ENCODE measurements around the gene PTGR1.
"Not testable (repeated sequence)": the region's sequence is repeated elsewhere in the genome, so short reads cannot be mapped to it uniquely, and the experiment has no call there.

The PTGR1 gene

GRCh38 chr9:111572950-111573604, 26.4 kb downstream of the PTGR1 start:
- H3K9me3 Mint-ChIP-seq: peaks cover 23% of the 10 kb centered on the region
- no peak for DNase-seq
- H3K36me3 Mint-ChIP-seq (ENCODE audit: low read depth): peaks cover 96% of the 10 kb centered on the region
- TF ChIP-seq, protein P1, sequence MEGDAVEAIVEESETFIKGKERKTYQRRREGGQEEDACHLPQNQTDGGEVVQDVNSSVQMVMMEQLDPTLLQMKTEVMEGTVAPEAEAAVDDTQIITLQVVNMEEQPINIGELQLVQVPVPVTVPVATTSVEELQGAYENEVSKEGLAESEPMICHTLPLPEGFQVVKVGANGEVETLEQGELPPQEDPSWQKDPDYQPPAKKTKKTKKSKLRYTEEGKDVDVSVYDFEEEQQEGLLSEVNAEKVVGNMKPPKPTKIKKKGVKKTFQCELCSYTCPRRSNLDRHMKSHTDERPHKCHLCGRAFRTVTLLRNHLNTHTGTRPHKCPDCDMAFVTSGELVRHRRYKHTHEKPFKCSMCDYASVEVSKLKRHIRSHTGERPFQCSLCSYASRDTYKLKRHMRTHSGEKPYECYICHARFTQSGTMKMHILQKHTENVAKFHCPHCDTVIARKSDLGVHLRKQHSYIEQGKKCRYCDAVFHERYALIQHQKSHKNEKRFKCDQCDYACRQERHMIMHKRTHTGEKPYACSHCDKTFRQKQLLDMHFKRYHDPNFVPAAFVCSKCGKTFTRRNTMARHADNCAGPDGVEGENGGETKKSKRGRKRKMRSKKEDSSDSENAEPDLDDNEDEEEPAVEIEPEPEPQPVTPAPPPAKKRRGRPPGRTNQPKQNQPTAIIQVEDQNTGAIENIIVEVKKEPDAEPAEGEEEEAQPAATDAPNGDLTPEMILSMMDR (IDR thresholded peaks at IDR 0.05): no peak
- H3K27me3 Mint-ChIP-seq (ENCODE audit: low read depth, poor library complexity): peaks cover 4% of the 10 kb centered on the region
- H3K4me3 Mint-ChIP-seq: no peak overlapping the region
- peaks cover 8% of the 10 kb centered on the region for H3K4me1 Mint-ChIP-seq
- H3K27ac Mint-ChIP-seq: peak overlapping the region; percentile 78

DNA sequence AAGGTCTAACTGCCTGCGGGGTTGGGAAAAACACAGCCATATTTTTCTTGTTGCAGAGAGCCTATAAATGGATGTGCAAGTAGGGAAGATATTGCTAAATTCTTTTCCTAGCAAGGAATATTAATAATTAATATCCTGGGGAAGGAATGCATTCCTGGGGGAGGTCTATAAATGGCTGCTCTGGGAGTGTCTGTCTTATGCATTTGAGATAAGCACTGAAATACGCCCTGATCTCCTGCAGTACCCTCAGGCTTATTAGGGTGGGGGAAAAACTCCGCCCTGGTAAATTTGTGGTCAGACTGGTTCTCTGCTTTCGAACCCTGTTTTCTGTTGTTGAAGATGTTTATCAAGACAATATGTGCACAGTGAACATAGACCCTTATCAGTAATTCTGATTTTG, 31.3 kb downstream of the PTGR1 start:
- not testable (repeated sequence) for DNase-seq; H3K27ac Mint-ChIP-seq; H3K27me3 Mint-ChIP-seq (ENCODE audit: low read depth, poor library complexity); H3K4me1 Mint-ChIP-seq; H3K4me3 Mint-ChIP-seq
- peaks cover 43% of the 10 kb centered on the region for H3K9me3 Mint-ChIP-seq
- H3K36me3 Mint-ChIP-seq (ENCODE audit: low read depth): peaks cover 98% of the 10 kb centered on the region

- H3K9me3 Mint-ChIP-seq: peaks cover 43% of the 10 kb centered on the region
- no peak overlapping the region for H3K27ac Mint-ChIP-seq
- TF ChIP-seq, protein P1 (IDR thresholded peaks at IDR 0.05): no peak
- no peak for DNase-seq
- H3K4me3 Mint-ChIP-seq: no peak overlapping the region
- H3K4me1 Mint-ChIP-seq: no peaks in the 10 kb centered on the region
- H3K27me3 Mint-ChIP-seq (ENCODE audit: low read depth, poor library complexity): peaks cover 7% of the 10 kb centered on the region
- H3K36me3 Mint-ChIP-seq (ENCODE audit: low read depth): peaks cover 98% of the 10 kb centered on the region
These were observed 33.2 kb downstream of the PTGR1 start for GRCh38 chr9:111566234-111566633.

DNA sequence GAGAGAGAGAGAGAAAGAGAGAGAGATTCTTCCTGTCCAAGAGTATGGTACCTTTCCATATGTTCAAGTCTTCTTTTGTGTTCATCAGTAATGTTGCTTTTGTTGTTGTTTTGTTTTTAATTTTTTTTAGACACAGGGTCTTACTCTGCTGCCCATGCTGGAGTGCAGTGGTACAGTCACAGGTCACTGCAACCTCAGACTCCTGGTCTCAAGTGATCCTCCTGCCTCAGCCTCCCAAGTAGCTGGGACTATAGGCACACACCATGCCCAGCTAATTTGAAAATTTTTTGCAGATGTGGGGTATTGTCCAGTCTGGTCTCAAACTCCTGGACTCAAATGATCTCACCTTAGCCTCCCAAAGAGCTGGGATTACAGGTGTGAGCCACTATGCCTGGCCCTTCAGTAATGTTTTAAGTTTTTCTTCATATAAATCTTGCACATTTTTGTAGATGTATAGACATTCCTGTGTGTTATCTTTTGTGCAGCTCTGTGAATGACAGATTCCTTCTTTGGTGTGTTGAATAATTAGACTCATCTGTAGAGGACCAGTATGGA, 38.2 kb downstream of the PTGR1 start:
- no peak overlapping the region for H3K4me3 Mint-ChIP-seq
- H3K27me3 Mint-ChIP-seq (ENCODE audit: low read depth, poor library complexity): peaks cover 4% of the 10 kb centered on the region
- peaks cover 24% of the 10 kb centered on the region for H3K9me3 Mint-ChIP-seq
- no peaks in the 10 kb centered on the region for H3K4me1 Mint-ChIP-seq
- no peak overlapping the region for H3K27ac Mint-ChIP-seq
- peaks cover 86% of the 10 kb centered on the region for H3K36me3 Mint-ChIP-seq (ENCODE audit: low read depth)
- TF ChIP-seq, protein P1 (IDR thresholded peaks at IDR 0.05): no peak
- DNase-seq: no peak

DNA sequence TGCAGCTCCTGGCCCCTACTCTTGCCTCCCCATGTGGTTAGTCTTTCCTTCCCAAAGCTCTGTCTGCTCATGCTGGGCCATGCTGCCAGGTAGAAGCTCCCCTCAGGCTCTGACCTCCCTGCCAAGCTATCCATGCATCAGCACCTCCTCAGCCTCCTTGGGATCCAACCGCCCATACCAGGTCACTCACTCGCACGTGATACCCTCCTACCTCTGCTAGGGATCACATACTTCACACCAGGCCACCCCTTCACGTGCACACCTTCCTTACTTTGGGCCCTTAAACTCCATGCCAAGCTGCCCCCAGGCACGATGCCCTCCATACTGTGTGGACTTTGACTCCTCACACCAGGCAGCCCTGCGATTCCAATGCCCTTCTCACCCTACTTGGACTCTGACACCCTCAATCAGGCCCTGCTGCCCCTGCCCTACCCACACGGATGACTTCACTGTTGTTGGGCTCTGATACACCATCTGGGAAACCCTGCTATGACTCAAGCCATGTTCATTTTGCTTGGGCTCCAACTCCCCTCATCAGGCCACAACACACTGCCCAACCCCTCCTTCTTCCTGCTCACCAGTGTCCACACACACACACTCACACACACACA, 40.3 kb downstream of the PTGR1 start:
- no peak overlapping the region for H3K4me3 Mint-ChIP-seq
- TF ChIP-seq, protein P1 (IDR thresholded peaks at IDR 0.05): no peak
- H3K9me3 Mint-ChIP-seq: peaks cover 44% of the 10 kb centered on the region
- no peaks in the 10 kb centered on the region for H3K4me1 Mint-ChIP-seq
- peaks cover 4% of the 10 kb centered on the region for H3K27me3 Mint-ChIP-seq (ENCODE audit: low read depth, poor library complexity)
- DNase-seq: no peak
- peaks cover 88% of the 10 kb centered on the region for H3K36me3 Mint-ChIP-seq (ENCODE audit: low read depth)
- H3K27ac Mint-ChIP-seq: no peak overlapping the region

DNA sequence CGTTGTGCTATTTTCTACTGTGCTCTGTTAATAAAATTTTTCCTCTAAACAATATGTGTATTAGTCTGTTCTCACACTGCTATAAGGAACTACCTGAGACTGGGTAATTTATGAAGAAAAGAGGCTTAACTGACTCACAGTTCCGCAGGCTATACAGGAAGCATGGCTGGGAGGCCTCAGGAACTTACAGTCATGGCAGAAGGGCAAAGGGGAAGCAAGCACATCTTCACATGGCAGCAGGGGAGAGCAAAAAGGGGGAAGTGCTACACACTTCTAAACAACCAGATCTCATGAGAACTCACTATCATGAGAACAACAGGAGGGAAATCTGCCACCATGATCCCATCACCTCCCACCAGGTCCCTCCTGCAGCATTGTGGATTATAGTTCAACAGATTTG, 44.0 kb downstream of the PTGR1 start:
- H3K4me1 Mint-ChIP-seq; H3K4me3 Mint-ChIP-seq; H3K27me3 Mint-ChIP-seq (ENCODE audit: low read depth, poor library complexity); DNase-seq; H3K27ac Mint-ChIP-seq: not testable (repeated sequence)
- H3K36me3 Mint-ChIP-seq (ENCODE audit: low read depth): peaks cover 94% of the 10 kb centered on the region
- H3K9me3 Mint-ChIP-seq: peaks cover 75% of the 10 kb centered on the region

DNA sequence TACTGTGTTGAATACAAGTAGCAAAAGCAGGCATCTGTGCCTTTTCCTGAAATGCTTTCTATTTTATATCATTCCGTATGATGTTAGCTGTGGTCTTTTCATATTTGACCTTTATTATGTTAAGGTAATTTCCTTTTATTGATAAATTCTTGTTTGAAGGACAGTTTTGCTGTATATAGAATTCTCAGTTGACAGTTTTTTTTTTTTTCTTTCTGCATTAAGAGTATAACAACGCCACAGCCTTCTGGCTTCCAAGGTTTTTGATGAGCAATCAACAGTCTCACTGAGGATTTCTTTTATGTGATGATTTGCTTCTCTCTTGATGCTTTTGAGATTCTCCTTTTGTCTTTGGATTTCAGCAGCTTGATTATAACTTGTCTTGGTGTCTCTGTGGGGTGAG, 50.8 kb downstream of the PTGR1 start:
- Mint-ChIP-seq H3K27ac (no peak overlapping the region), H3K36me3 (ENCODE audit: low read depth) (peaks cover 100% of the 10 kb centered on the region), H3K4me1 (no peaks in the 10 kb centered on the region), H3K9me3 (peaks cover 94% of the 10 kb centered on the region), H3K4me3 (no peak overlapping the region), H3K27me3 (ENCODE audit: low read depth, poor library complexity) (no peaks in the 10 kb centered on the region)
- TF ChIP-seq, protein P1 (IDR thresholded peaks at IDR 0.05): no peak
- DNase-seq: no peak

Data from nephron progenitor cell (in vitro differentiated cells).